ENCODE data around the gene ERC2. TPM values are rescaled to one million over a fixed set of nuclear protein-coding genes. Genes with fewer than 3 reads are reported as not detected.

The ERC2 gene
- total RNA-seq, 1 donor from 2014 or later: 1.5 TPM

GRCh38 chr3:55544219-55544618 is 924.0 kb downstream of the ERC2 start:
- TF ChIP-seq CTCF (IDR thresholded peaks at IDR 0.05): no peak
- H3K4me1 ChIP-seq: no peaks in the 10 kb centered on the region
- DNase-seq: no peak
- ATAC-seq: no peak
- no peak overlapping the region for H3K4me3 ChIP-seq
- no peaks in the 10 kb centered on the region for H3K9me3 ChIP-seq
- H3K27ac ChIP-seq: no peak overlapping the region
- intact Hi-C loops (cut with DNase I): no loop called here
- H3K36me3 ChIP-seq: no peaks in the 10 kb centered on the region
- H3K27me3 ChIP-seq (ENCODE audit: low read depth): no peaks in the 10 kb centered on the region

- DNase-seq: no peak
- H3K9me3 ChIP-seq: no peaks in the 10 kb centered on the region
- no peak overlapping the region for H3K4me3 ChIP-seq
- H3K27me3 ChIP-seq (ENCODE audit: low read depth): no peaks in the 10 kb centered on the region
- no peaks in the 10 kb centered on the region for H3K36me3 ChIP-seq
- no peak for ATAC-seq
- no peaks in the 10 kb centered on the region for H3K4me1 ChIP-seq
- no peak for TF ChIP-seq CTCF (IDR thresholded peaks at IDR 0.05)
- H3K27ac ChIP-seq: no peak overlapping the region
- intact Hi-C loops (cut with DNase I): no loop called here
Observed at GRCh38 chr3:55543181-55543614, 925.1 kb downstream of the ERC2 start.

- Histone ChIP-seq H3K27me3 (ENCODE audit: low read depth) (no peaks in the 10 kb centered on the region), H3K36me3 (no peaks in the 10 kb centered on the region), H3K9me3 (no peaks in the 10 kb centered on the region), H3K4me3 (no peak overlapping the region), H3K27ac (no peak overlapping the region), H3K4me1 (no peaks in the 10 kb centered on the region)
- intact Hi-C loops (cut with DNase I): no loop called here
- no peak for DNase-seq
- no peak for ATAC-seq
- no peak for TF ChIP-seq CTCF (IDR thresholded peaks at IDR 0.05)
Observed at GRCh38 chr3:55541456-55541855, 926.8 kb downstream of the ERC2 start.

GRCh38 chr3:55541016-55541415 is 927.3 kb downstream of the ERC2 start:
- H3K27ac ChIP-seq: no peak overlapping the region
- no peaks in the 10 kb centered on the region for H3K4me1 ChIP-seq
- DNase-seq: no peak

GRCh38 chr3:55540579-55540978 is 927.7 kb downstream of the ERC2 start:
- no peak overlapping the region for H3K4me3 ChIP-seq
- TF ChIP-seq CTCF (IDR thresholded peaks at IDR 0.05): no peak
- no peak for DNase-seq
- no peaks in the 10 kb centered on the region for H3K36me3 ChIP-seq
- H3K9me3 ChIP-seq: no peaks in the 10 kb centered on the region
- no peak for ATAC-seq
- H3K27ac ChIP-seq: no peak overlapping the region
- H3K4me1 ChIP-seq: no peaks in the 10 kb centered on the region
- intact Hi-C loops (cut with DNase I): no loop called here
- H3K27me3 ChIP-seq (ENCODE audit: low read depth): no peaks in the 10 kb centered on the region

More at GRCh38 chr3:55541016-55541415, 927.3 kb downstream of the ERC2 start:
- intact Hi-C loops (cut with DNase I): no loop called here
- ATAC-seq: no peak
- H3K27me3 ChIP-seq (ENCODE audit: low read depth): no peaks in the 10 kb centered on the region
- no peaks in the 10 kb centered on the region for H3K9me3 ChIP-seq
- no peaks in the 10 kb centered on the region for H3K36me3 ChIP-seq
- TF ChIP-seq CTCF (IDR thresholded peaks at IDR 0.05): no peak
- no peak overlapping the region for H3K4me3 ChIP-seq

- no peaks in the 10 kb centered on the region for H3K36me3 ChIP-seq
- ATAC-seq: no peak
- no peak for TF ChIP-seq CTCF (IDR thresholded peaks at IDR 0.05)
Observed at GRCh38 chr3:55538158-55538557, 930.1 kb downstream of the ERC2 start.

More at GRCh38 chr3:55538158-55538557, 930.1 kb downstream of the ERC2 start:
- Histone ChIP-seq H3K27ac (no peak overlapping the region), H3K4me1 (no peaks in the 10 kb centered on the region), H3K27me3 (ENCODE audit: low read depth) (no peaks in the 10 kb centered on the region), H3K9me3 (no peaks in the 10 kb centered on the region), H3K4me3 (no peak overlapping the region)
- DNase-seq: no peak
- intact Hi-C loops (cut with DNase I): no loop called here

All from lower lobe of right lung (tissue), 2 donors.